HG03354 (cell line): Measurements from ENCODE around the gene ACTR10.

Experiments
- ATAC-seq: cut with Tn5 transposase; IDR thresholded peaks from one replicate; pipeline ENCODE4 v1.9.1; 2021; ENCODE audit warnings: mild to moderate bottlenecking; ENCODE audit not compliant: unreplicated experiment, poor library complexity, severe bottlenecking

ACTR10 gene

GRCh38 chr14:58199726-58200479, at the start of gene ACTR10:
Gene ACTR10 (plus strand): TSS chr14:58200149. CDS start chr14:58200218, 69 bp downstream.
- peak; percentile 91 for ATAC-seq

GRCh38 chr14:58150243-58150805, 49.6 kb upstream of the ACTR10 start:
- ATAC-seq, result no peak

- ATAC-seq, result peak; percentile 38
Observed at GRCh38 chr14:58151133-58152013, 48.6 kb upstream of the ACTR10 start.

GRCh38 chr14:58152014-58152857, 47.7 kb upstream of the ACTR10 start, which contains the start of gene ARMH4:
Gene ARMH4 (minus strand): TSS chr14:58152213. CDS start chr14:58139358, 12,855 bp downstream.
- ATAC-seq, result peak; percentile 94

- no peak for ATAC-seq
Observed at GRCh38 chr14:58160561-58160960, 39.4 kb upstream of the ACTR10 start.

- peak; percentile 72 for ATAC-seq
Observed at GRCh38 chr14:58166005-58166983, 33.7 kb upstream of the ACTR10 start.

GRCh38 chr14:58167057-58167456, 32.9 kb upstream of the ACTR10 start:
- ATAC-seq, result no peak

GRCh38 chr14:58167891-58168290, 32.1 kb upstream of the ACTR10 start:
- no peak for ATAC-seq

- peak; percentile 89 for ATAC-seq
Observed at GRCh38 chr14:58171090-58171489, 28.9 kb upstream of the ACTR10 start.

GRCh38 chr14:58177125-58177524, 22.8 kb upstream of the ACTR10 start:
- no peak for ATAC-seq

- ATAC-seq, result no peak
Observed at GRCh38 chr14:58189176-58189575, 10.8 kb upstream of the ACTR10 start.

- ATAC-seq, result no peak
Observed at GRCh38 chr14:58191763-58192601, 8.0 kb upstream of the ACTR10 start.

GRCh38 chr14:58193542-58193941, 6.4 kb upstream of the ACTR10 start:
- no peak for ATAC-seq

GRCh38 chr14:58196198-58196597, 3.8 kb upstream of the ACTR10 start:
- ATAC-seq, result no peak

- ATAC-seq, result no peak
Observed at GRCh38 chr14:58198086-58198485, 1.9 kb upstream of the ACTR10 start.

- peak; percentile 16 for ATAC-seq
Observed at GRCh38 chr14:58200480-58200841, 512 bp downstream of the ACTR10 start.

- ATAC-seq, result no peak
Observed at GRCh38 chr14:58200846-58201245, 897 bp downstream of the ACTR10 start.

GRCh38 chr14:58213176-58213575, 13.2 kb downstream of the ACTR10 start:
- ATAC-seq, result no peak
